ENCODE results near the gene TMEM184B. TPM values are rescaled to one million over a fixed set of nuclear protein-coding genes. Genes with fewer than 3 reads are reported as not detected.
A peak's percentile ranks its signal among the peaks of the same experiment; 100 is the strongest.

The TMEM184B gene
- total RNA-seq, 4 donors from 2014 or later: 61.1 to 138 (median 72.0) TPM

- Histone ChIP-seq H3K27ac (peak overlapping the region in 2 of 4 donors; percentile 67 to 69), H3K4me3 (no peak overlapping the region), H3K9me3 (no peaks in the 10 kb centered on the region), H3K36me3 (peaks cover 7 to 61% (median 20%) of the 10 kb centered on the region in 3 donors), H3K27me3 (no peaks in the 10 kb centered on the region), H3K4me1 (peaks cover 0 to 73% (median 35%) of the 10 kb centered on the region in 4 donors)
- TF ChIP-seq, protein P1, sequence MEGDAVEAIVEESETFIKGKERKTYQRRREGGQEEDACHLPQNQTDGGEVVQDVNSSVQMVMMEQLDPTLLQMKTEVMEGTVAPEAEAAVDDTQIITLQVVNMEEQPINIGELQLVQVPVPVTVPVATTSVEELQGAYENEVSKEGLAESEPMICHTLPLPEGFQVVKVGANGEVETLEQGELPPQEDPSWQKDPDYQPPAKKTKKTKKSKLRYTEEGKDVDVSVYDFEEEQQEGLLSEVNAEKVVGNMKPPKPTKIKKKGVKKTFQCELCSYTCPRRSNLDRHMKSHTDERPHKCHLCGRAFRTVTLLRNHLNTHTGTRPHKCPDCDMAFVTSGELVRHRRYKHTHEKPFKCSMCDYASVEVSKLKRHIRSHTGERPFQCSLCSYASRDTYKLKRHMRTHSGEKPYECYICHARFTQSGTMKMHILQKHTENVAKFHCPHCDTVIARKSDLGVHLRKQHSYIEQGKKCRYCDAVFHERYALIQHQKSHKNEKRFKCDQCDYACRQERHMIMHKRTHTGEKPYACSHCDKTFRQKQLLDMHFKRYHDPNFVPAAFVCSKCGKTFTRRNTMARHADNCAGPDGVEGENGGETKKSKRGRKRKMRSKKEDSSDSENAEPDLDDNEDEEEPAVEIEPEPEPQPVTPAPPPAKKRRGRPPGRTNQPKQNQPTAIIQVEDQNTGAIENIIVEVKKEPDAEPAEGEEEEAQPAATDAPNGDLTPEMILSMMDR (IDR thresholded peaks at IDR 0.05): peak in 2 of 5 experiments; percentile 38 to 51
- no peak for TF ChIP-seq POLR2A (IDR thresholded peaks at IDR 0.05)
- peak in 1 of 2 donors; percentile 42 for DNase-seq (ENCODE audit: low spot score in 2 of 2)
- 71% methylated on average over 13 of the region's 13 CpGs for WGBS, 2 donors
Measured at GRCh38 chr22:38304526-38304925, 31.7 kb upstream of the TMEM184B start.

- Histone ChIP-seq H3K27ac (peak overlapping the region in 2 of 4 donors; percentile 67 to 69), H3K36me3 (peaks cover 7 to 64% (median 26%) of the 10 kb centered on the region in 3 donors)
- 76 to 80% methylated on average over 5 of the region's 5 CpGs for WGBS, 2 donors
Measured at GRCh38 chr22:38303974-38304373, 31.2 kb upstream of the TMEM184B start.

GRCh38 chr22:38302906-38303305 is 30.1 kb upstream of the TMEM184B start:
- Histone ChIP-seq H3K27ac (peak overlapping the region in 1 of 4 donors; percentile 67), H3K9me3 (no peaks in the 10 kb centered on the region), H3K4me3 (no peak overlapping the region), H3K27me3 (no peaks in the 10 kb centered on the region), H3K4me1 (peaks cover 0 to 57% (median 27%) of the 10 kb centered on the region in 4 donors), H3K36me3 (peaks cover 16 to 67% (median 36%) of the 10 kb centered on the region in 3 donors)
- 92 to 93% methylated on average over 19 of the region's 19 CpGs for WGBS, 2 donors
- TF ChIP-seq EP300 (IDR thresholded peaks at IDR 0.05) (no peak), POLR2A (IDR thresholded peaks at IDR 0.05) (no peak)
- TF ChIP-seq, protein P1 (IDR thresholded peaks at IDR 0.05): no peak
- no peak for DNase-seq (ENCODE audit: low spot score in 2 of 2)

More at GRCh38 chr22:38303974-38304373, 31.2 kb upstream of the TMEM184B start:
- Histone ChIP-seq H3K4me3 (no peak overlapping the region), H3K4me1 (peaks cover 0 to 67% (median 31%) of the 10 kb centered on the region in 4 donors), H3K9me3 (no peaks in the 10 kb centered on the region), H3K27me3 (no peaks in the 10 kb centered on the region)
- TF ChIP-seq EP300 (IDR thresholded peaks at IDR 0.05) (no peak), POLR2A (IDR thresholded peaks at IDR 0.05) (no peak)
- TF ChIP-seq, protein P1 (IDR thresholded peaks at IDR 0.05): no peak
- DNase-seq (ENCODE audit: low spot score in 2 of 2): no peak

DNA sequence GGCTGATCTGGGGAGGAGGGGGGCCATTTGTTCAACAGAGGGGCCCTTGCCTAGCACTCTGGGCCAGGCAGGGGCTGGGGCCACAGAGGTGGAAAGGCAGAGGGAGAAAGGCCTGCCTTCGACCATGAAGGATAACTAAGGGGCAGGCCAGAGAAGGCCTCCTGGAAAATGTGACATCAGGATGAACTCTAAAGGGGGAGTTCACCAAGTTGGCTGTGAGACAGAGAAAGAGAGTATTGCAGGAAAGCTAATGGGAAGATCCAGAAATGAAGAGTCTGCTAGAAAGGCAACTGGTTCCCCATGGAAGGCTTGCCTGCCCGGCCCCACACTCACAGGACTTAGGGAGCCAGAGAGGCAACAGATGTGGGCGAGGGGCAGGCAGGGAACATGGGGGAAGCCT is 28.1 kb upstream of the TMEM184B start:
- WGBS, 2 donors: 70 to 72% methylated on average over 3 of the region's 3 CpGs
- Histone ChIP-seq H3K4me1 (peaks cover 0 to 44% (median 20%) of the 10 kb centered on the region in 4 donors), H3K36me3 (peaks cover 23 to 82% (median 55%) of the 10 kb centered on the region in 3 donors), H3K4me3 (no peak overlapping the region), H3K9me3 (no peaks in the 10 kb centered on the region), H3K27me3 (no peaks in the 10 kb centered on the region), H3K27ac (peak overlapping the region in 1 of 4 donors; percentile 14)
- TF ChIP-seq EP300 (IDR thresholded peaks at IDR 0.05): no peak
- TF ChIP-seq, protein P1 (IDR thresholded peaks at IDR 0.05): no peak
- TF ChIP-seq POLR2A (IDR thresholded peaks at IDR 0.05): no peak
- DNase-seq (ENCODE audit: low spot score in 2 of 2): no peak

DNA sequence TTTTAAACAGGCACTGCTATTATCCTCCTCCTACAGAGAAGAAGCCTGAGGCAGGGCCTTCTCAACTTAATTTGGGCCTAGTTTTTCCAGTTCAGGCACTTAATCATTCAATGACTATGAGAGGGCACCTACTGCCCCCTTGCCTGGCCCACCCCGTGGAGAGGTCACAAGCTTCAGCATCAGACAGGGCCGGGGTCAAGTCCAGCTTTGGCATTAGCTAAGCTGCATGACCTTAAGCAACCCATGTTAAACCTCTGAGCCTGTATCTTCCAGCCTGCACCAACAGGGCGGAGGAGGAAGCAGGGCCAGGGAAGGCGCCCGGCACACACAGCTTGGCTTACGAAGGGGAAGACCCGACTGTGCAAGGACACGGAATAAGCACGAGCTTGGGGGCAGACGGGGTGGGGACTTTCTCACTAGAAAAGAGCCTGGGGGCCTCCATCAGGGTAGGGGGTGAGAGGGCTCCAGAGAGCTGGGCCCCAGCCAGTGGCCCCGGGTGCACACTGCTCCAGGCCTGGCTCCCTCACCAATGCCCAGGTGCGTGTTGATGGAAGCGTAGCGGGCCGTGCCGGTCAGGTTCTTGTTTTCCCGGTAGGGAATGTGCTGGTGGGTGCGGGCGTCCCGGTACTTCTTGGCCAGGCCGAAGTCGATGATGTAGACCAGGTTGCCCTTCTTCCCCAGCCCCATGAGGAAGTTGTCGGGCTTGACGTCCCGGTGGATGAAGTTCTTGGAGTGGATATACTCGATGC is 27.6 kb upstream of the TMEM184B start:
- Histone ChIP-seq H3K4me3 (no peak overlapping the region), H3K4me1 (peaks cover 0 to 43% (median 14%) of the 10 kb centered on the region in 4 donors), H3K36me3 (peaks cover 26 to 87% (median 58%) of the 10 kb centered on the region in 3 donors), H3K27me3 (no peaks in the 10 kb centered on the region), H3K9me3 (no peaks in the 10 kb centered on the region), H3K27ac (peak overlapping the region in 1 of 4 donors; percentile 14)
- 83 to 85% methylated on average over 24 to 26 of the region's 26 CpGs for WGBS, 2 donors
- TF ChIP-seq EP300 (IDR thresholded peaks at IDR 0.05) (no peak), POLR2A (IDR thresholded peaks at IDR 0.05) (no peak)
- TF ChIP-seq, protein P1 (IDR thresholded peaks at IDR 0.05): no peak
- DNase-seq (ENCODE audit: low spot score in 2 of 2): no peak
